K562 (cell line): ENCODE measurements around the gene MORC4. TPM values are rescaled to one million over a fixed set of nuclear protein-coding genes. Genes with fewer than 3 reads are reported as not detected.

Experiments used
- ATAC-seq: fragments of 200-7000 bp; cut with Tn5 transposase; 3 replicates; pipeline ENCODE4 v1.9.1; 2020; ENCODE audit warnings: moderate library complexity
- BruUV-seq: library from RNA; stranded (reverse); fragments of 400-500 nt; replicated peaks from 2 replicates; lab custom pipeline; 2021; lab: Mats Ljungman, UMichigan
- CTCF ChIA-PET: fragments of 300-600 bp; formaldehyde crosslinking; extraction: SDS; loops from one replicate; lab custom pipeline; 2021; ENCODE audit warnings: low intra/inter-chr PET ratio; lab: Yijun Ruan, JAX
- POLR2A ChIA-PET: fragments of 300-600, 350-650 bp; sonication (Branson Sonifier 250); formaldehyde crosslinking; extraction: SDS; loops from one replicate; lab custom pipeline; 2021; ENCODE audit warnings: antibody characterized with exemption, inconsistent platforms; lab: Yijun Ruan, JAX
- DNase-seq, 4 experiments: peaks; one replicate each; pipeline versions ENCODE4 v3.0.0 to v3.0.0-alpha.2; 2011 to 2018; ENCODE audit warnings: low spot score in 3 of 4, mixed read lengths in 3 of 4; ENCODE audit errors: extremely low read depth in 1 of 4
- FAIRE-seq: peaks from 2 replicates; lab custom pipeline; 2011; peaks lifted over from hg19 to GRCh38; lab: Jason Lieb, UNC
- H2AFZ ChIP-seq: 2 replicates; pipeline ENCODE4 v1.6.0; 2011; ENCODE audit warnings: low read depth, low read length, control low read depth, inconsistent platforms
- H3K27ac ChIP-seq: fragments of 200-600 bp; 3 replicates; pipeline ENCODE4 v1.8.0; 2011; ENCODE audit warnings: low read depth, mild to moderate bottlenecking, control low read depth, inconsistent platforms, low read length, moderate library complexity, mixed read lengths; ENCODE audit errors: extremely low read depth
- H3K27me3 ChIP-seq, 2 experiments: fragments of 300-600 bp in 1 of 2; 2 replicates in 1 of 2; 3 replicates in 1 of 2; pipeline versions ENCODE4 v1.6.0 to v1.8.0; 2011; ENCODE audit warnings: inconsistent platforms in 2 of 2, low read length in 2 of 2, mild to moderate bottlenecking in 1 of 2, mixed read lengths in 1 of 2, moderate library complexity in 1 of 2; ENCODE audit not compliant: control insufficient read depth in 2 of 2, insufficient read depth in 2 of 2
- H3K36me3 ChIP-seq: fragments of 300-600 bp; 3 replicates; pipeline ENCODE4 v1.8.0; 2011; ENCODE audit warnings: mild to moderate bottlenecking, low read length, inconsistent platforms; ENCODE audit not compliant: control insufficient read depth, insufficient read depth
- H3K4me1 ChIP-seq, 2 experiments: fragments of 200-600 bp in 1 of 2; replicated peaks in 1 of 2; 2 replicates in 1 of 2; 3 replicates in 1 of 2; pipeline versions ENCODE4 v1.5.1 to v1.8.0; 2011; ENCODE audit warnings: inconsistent platforms in 2 of 2, low read length in 2 of 2, mild to moderate bottlenecking in 1 of 2, mixed read lengths in 1 of 2, moderate library complexity in 1 of 2; ENCODE audit not compliant: control insufficient read depth in 2 of 2, insufficient read depth in 2 of 2
- H3K4me2 ChIP-seq: 2 replicates; pipeline ENCODE4 v1.6.1; 2011; ENCODE audit warnings: low read length, control low read depth, inconsistent platforms, mixed read lengths; ENCODE audit not compliant: insufficient read depth
- H3K4me3 ChIP-seq: fragments of 200-600 bp; sonication (generic), shearing (Covaris generic); 2 replicates; pipeline ENCODE4 v1.5.1; 2016; ENCODE audit warnings: control low read depth, inconsistent platforms
- H3K79me2 ChIP-seq: fragments of 200-600 bp; 3 replicates; pipeline ENCODE4 v1.8.0; 2011; ENCODE audit warnings: low read length, inconsistent platforms; ENCODE audit not compliant: control insufficient read depth, insufficient read depth
- H3K9ac ChIP-seq, 2 experiments: 2 replicates each; pipeline versions ENCODE4 v1.6.0 to v1.6.1; 2011; ENCODE audit warnings: low read depth in 2 of 2, low read length in 2 of 2, control low read depth in 1 of 2, inconsistent platforms in 1 of 2, mild to moderate bottlenecking in 1 of 2, mixed read lengths in 1 of 2; ENCODE audit not compliant: insufficient read depth in 1 of 2
- H3K9me1 ChIP-seq: one replicate; pipeline ENCODE4 v1.6.0; 2011; ENCODE audit warnings: inconsistent platforms, mild to moderate bottlenecking, low read length, moderate library complexity; ENCODE audit not compliant: control insufficient read depth, insufficient read depth
- H3K9me3 ChIP-seq: replicated peaks from 2 replicates; pipeline ENCODE4 v1.5.1; 2011; ENCODE audit warnings: low read depth, low read length, inconsistent platforms; ENCODE audit not compliant: control insufficient read depth, insufficient read depth
- H4K20me1 ChIP-seq: replicated peaks from 2 replicates; pipeline ENCODE4 v1.6.1; 2011; ENCODE audit warnings: low read length, inconsistent platforms, mixed read lengths; ENCODE audit not compliant: control insufficient read depth, insufficient read depth
- CBX2 ChIP-seq: fragments of 200-600 bp; sonication (generic); IDR thresholded peaks from one replicate; pipeline ENCODE4 v1.6.1; 2012; ENCODE audit warnings: mild to moderate bottlenecking, low read length, inconsistent platforms; ENCODE audit not compliant: insufficient read depth, poor library complexity, severe bottlenecking
- CBX5 ChIP-seq: IDR thresholded peaks from 2 replicates; pipeline ENCODE4 v1.6.1; 2014; ENCODE audit warnings: low read depth, borderline replicate concordance
- HDAC1 ChIP-seq, 2 experiments: fragments of 450-650 bp; IDR thresholded peaks; 2 replicates each; pipeline ENCODE4 v1.6.1; 2016 to 2017; ENCODE audit warnings: inconsistent platforms in 1 of 2, mild to moderate bottlenecking in 1 of 2, moderate library complexity in 1 of 2
- NR4A1 ChIP-seq, 2 experiments: fragments of 250-450 bp in 1 of 2; fragments of 450-650 bp in 1 of 2; sonication (Bioruptor Pico) in 1 of 2; IDR thresholded peaks; 2 replicates each; pipeline versions ENCODE4 v1.4.0 to v1.6.1; 2016 to 2020; ENCODE audit warnings: mild to moderate bottlenecking in 2 of 2, missing compliant biosample characterization in 1 of 2, missing genetic modification characterization in 1 of 2, moderate library complexity in 1 of 2
- OTX1 ChIP-seq: fragments of 450-650 bp; formaldehyde crosslinking; IDR thresholded peaks from 2 replicates; pipeline ENCODE4 v1.4.0; 2022; ENCODE audit warnings: mild to moderate bottlenecking
- RFX1 ChIP-seq: fragments of 450-650 bp; IDR thresholded peaks from 2 replicates; pipeline ENCODE4 v1.6.1; 2016; ENCODE audit warnings: mild to moderate bottlenecking, moderate library complexity
- SRF ChIP-seq, 2 experiments: fragments of 250-450, 450-650 bp in 1 of 2; sonication (Bioruptor Pico) in 1 of 2; sonication (generic) in 1 of 2; formaldehyde crosslinking; IDR thresholded peaks; 2 replicates each; pipeline versions ENCODE4 v1.5.0 to v1.5.1; 2020 to 2022; ENCODE audit warnings: mild to moderate bottlenecking in 1 of 2, missing genetic modification reagents in 1 of 2
- ZNF311 ChIP-seq: fragments of 250-450 bp; sonication (Bioruptor Pico); IDR thresholded peaks from 2 replicates; pipeline ENCODE4 v1.4.0; 2020; ENCODE audit warnings: mild to moderate bottlenecking, moderate library complexity
- ZSCAN32 ChIP-seq: fragments of 450-650 bp; formaldehyde crosslinking; IDR thresholded peaks from 2 replicates; pipeline ENCODE4 v1.4.0; 2020; ENCODE audit warnings: mild to moderate bottlenecking, moderate library complexity
- WGBS: fragments of 100-300 bp; shearing (Covaris generic); methylation state at CpG from one replicate; pipeline ENCODE4 v1.1.6; 2016; ENCODE audit warnings: low coverage, mixed read lengths; ENCODE audit not compliant: insufficient coverage; ENCODE audit errors: missing lambda C conversion rate; 5-methylcytosine and 5-hydroxymethylcytosine counted together
- in situ Hi-C: fragments of 300-500 bp; cut with MboI; formaldehyde crosslinking; loops from 4 replicates; pipeline ENCODE4 v1.15.0; 2018; ENCODE audit warnings: inconsistent platforms, mixed read lengths
- intact Hi-C: fragments of 100-400 bp; cut with micrococcal nuclease; formaldehyde crosslinking; loops from 2 replicates; pipeline ENCODE4 v1.14.2; 2022
- polyA plus RNA-seq, 8 experiments: library from polyadenylated mRNA; depleted of rRNA in 4 of 8; stranded (reverse) in 5 of 8; unstranded in 3 of 8; fragments of >200 nt; fragmentation: Nextera tagmentation in 2 of 8; fragmentation: Illumina TruSeq in 1 of 8; extraction: Ambion mirVana in 2 of 8; extraction: Trizol in 1 of 8; gene quantifications; 2 replicates each; pipeline versions ENCODE4 v1.2.1 to v1.2.3, GENCODE V29; 2011 to 2014; ENCODE audit warnings: inconsistent platforms in 1 of 8, missing spikeins in 1 of 8
- total RNA-seq, 7 experiments: library from RNA; depleted of rRNA in 6 of 7; stranded (reverse); fragments of >200 nt in 6 of 7; fragmentation: Illumina TruSeq in 2 of 7; extraction: Trizol in 2 of 7; gene quantifications; 2 replicates each; pipeline versions ENCODE4 v1.2.1 to v1.2.3, GENCODE V29; 2011 to 2021; ENCODE audit warnings: low replicate concordance in 1 of 7
- TF ChIP-seq, protein P1 (sequence below): fragments of 250-450 bp; sonication (Bioruptor Pico); IDR thresholded peaks from 2 replicates; pipeline ENCODE4 v1.5.0; 2021
- TF ChIP-seq, protein P2 (sequence below): sonication (generic); formaldehyde crosslinking; IDR thresholded peaks from 2 replicates; pipeline ENCODE4 v1.8.0; 2022; ENCODE audit warnings: missing genetic modification reagents, mild to moderate bottlenecking, borderline replicate concordance

MORC4 gene
- total and polyA plus RNA-seq, 9 of the 15 experiments (the other 6 are each of a cell fraction or from before 2014, with no cell fraction given) = 0.04 to 0.53 (median 0.18) TPM

DNA sequence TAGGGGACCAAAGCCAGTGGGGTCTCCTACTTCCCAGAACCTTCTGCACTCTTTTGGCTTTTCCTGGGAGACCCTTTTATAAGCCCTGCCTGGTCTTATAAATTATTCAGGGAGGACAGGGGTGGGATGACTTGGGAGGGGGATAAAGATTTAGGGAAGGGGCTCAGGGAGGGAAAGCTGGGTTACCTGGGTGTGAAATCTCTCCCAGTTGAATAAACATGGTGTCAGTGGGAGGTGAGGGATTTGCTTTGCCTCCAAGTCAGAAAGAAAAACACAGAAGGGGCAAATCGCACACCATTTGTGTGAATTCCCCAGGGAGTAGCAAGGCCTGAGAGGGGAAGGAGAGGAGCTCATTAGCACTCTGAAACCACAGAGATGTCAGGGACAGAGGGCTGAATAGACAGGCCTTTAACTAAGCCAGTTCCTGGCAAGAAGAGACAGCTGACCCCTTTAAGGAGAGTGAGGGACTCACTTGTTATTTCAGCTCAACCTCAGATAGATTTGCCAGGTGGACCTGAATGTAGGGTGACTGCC, 96.7 kb downstream of the MORC4 start, which contains the start of gene RIPPLY1:
RIPPLY1 (minus strand) TSS at position 51 of the 534 bp plus-strand sequence. CDS start 54 bp downstream, outside the sequence.
- H3K9me1 ChIP-seq = no peaks in the 10 kb centered on the region
- H4K20me1 ChIP-seq = no peaks in the 10 kb centered on the region
- no peaks in the 10 kb centered on the region; a peak in 1 of 5 replicates for H3K27me3 ChIP-seq
- ATAC-seq = no peak
- no peaks in the 10 kb centered on the region for H3K9me3 ChIP-seq
- 0% methylated on average over 1 of the region's 1 CpG for WGBS
- H3K27ac ChIP-seq = no peak within 1 kb of the TSS
- FAIRE-seq = no peak
- no peak within 1 kb of the TSS for H3K4me2 ChIP-seq
- TF ChIP-seq HDAC1 (IDR thresholded peaks at IDR 0.05) (no peak), ZSCAN32 (CRISPR knock-in tag) (no peak)
- no TSS peak for BruUV-seq
- H3K4me1 ChIP-seq = no peaks in the 10 kb centered on the region
- H2AFZ ChIP-seq = no peak within 1 kb of the TSS
- no peak for DNase-seq
- H3K4me3 ChIP-seq = no peak within 1 kb of the TSS
- H3K36me3 ChIP-seq = no peaks in the 10 kb centered on the region
- no peaks in the 10 kb centered on the region for H3K79me2 ChIP-seq
- H3K9ac ChIP-seq = no peak within 1 kb of the TSS
- CTCF ChIA-PET = no interaction called here
- in situ Hi-C loops = no loop called here
- POLR2A ChIA-PET = no interaction called here
- intact Hi-C loops = no loop called here

DNA sequence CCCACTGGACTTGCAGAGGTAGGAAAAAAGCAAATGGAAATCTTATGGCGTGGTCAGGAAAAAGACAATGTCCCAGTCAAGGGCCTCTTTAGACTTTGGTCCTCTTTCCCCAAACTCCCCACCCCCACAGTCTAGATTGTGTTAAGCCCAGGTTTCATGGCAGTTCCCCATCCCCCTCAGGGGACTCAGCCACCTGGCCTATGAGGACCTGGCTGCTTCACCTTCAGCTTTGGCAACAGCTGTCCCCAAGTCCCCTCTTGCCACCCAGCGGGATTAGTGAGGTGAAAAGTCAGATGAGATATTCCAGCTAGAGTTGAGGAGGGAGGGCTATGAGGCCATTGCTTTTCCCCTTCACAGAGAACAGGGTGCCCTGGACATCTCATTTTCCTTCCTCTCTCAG, 97.3 kb downstream of the MORC4 start:
- no peak overlapping the region for H3K4me2 ChIP-seq
- no peak for FAIRE-seq
- POLR2A ChIA-PET = no interaction called here
- ATAC-seq = no peak
- no TSS peak for BruUV-seq
- no peaks in the 10 kb centered on the region for H3K9me3 ChIP-seq
- intact Hi-C loops = no loop called here
- TF ChIP-seq CBX2 = no peak
- no peak for TF ChIP-seq OTX1 (CRISPR knock-in tag)
- no peak for TF ChIP-seq RFX1
- no peak for TF ChIP-seq ZNF311 (CRISPR knock-in tag)
- TF ChIP-seq, protein P1, sequence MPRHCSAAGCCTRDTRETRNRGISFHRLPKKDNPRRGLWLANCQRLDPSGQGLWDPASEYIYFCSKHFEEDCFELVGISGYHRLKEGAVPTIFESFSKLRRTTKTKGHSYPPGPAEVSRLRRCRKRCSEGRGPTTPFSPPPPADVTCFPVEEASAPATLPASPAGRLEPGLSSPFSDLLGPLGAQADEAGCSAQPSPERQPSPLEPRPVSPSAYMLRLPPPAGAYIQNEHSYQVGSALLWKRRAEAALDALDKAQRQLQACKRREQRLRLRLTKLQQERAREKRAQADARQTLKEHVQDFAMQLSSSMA (CRISPR knock-in tag) = no peak
- TF ChIP-seq CBX5 = no peak
- TF ChIP-seq SRF (CRISPR knock-in tag; IDR thresholded peaks at IDR 0.05) = no peak
- TF ChIP-seq, protein P2, sequence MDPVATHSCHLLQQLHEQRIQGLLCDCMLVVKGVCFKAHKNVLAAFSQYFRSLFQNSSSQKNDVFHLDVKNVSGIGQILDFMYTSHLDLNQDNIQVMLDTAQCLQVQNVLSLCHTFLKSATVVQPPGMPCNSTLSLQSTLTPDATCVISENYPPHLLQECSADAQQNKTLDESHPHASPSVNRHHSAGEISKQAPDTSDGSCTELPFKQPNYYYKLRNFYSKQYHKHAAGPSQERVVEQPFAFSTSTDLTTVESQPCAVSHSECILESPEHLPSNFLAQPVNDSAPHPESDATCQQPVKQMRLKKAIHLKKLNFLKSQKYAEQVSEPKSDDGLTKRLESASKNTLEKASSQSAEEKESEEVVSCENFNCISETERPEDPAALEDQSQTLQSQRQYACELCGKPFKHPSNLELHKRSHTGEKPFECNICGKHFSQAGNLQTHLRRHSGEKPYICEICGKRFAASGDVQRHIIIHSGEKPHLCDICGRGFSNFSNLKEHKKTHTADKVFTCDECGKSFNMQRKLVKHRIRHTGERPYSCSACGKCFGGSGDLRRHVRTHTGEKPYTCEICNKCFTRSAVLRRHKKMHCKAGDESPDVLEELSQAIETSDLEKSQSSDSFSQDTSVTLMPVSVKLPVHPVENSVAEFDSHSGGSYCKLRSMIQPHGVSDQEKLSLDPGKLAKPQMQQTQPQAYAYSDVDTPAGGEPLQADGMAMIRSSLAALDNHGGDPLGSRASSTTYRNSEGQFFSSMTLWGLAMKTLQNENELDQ (CRISPR knock-in tag) = no peak
- TF ChIP-seq NR4A1 (CRISPR knock-in tag; IDR thresholded peaks at IDR 0.05) = no peak
- TF ChIP-seq NR4A1 (tag; IDR thresholded peaks at IDR 0.05) = no peak
- TF ChIP-seq, all 486 proteins: peak for 0
- Histone ChIP-seq H2AFZ (no peak overlapping the region), H3K27me3 (no peaks in the 10 kb centered on the region; a peak in 1 of 5 replicates), H3K4me3 (no peak overlapping the region), H3K79me2 (no peaks in the 10 kb centered on the region), H3K27ac (no peak overlapping the region), H3K4me1 (no peaks in the 10 kb centered on the region), H3K9me1 (no peaks in the 10 kb centered on the region), H3K36me3 (no peaks in the 10 kb centered on the region), H3K9ac (no peak overlapping the region), H4K20me1 (no peaks in the 10 kb centered on the region)
- 0% methylated on average over 2 of the region's 2 CpGs for WGBS
- CTCF ChIA-PET = no interaction called here
- no peak for DNase-seq
- in situ Hi-C loops = no loop called here
